Mesendoderm (in vitro differentiated cells): ENCODE measurements around the gene PSME3IP1.

Experiments
- DNase-seq: peaks from one replicate; pipeline ENCODE4 v3.0.0; 2013
- H2AK5ac ChIP-seq: 2 replicates; pipeline ENCODE4 v1.6.1; 2013; ENCODE audit warnings: low read length, inconsistent platforms
- H2BK120ac ChIP-seq: 2 replicates; pipeline ENCODE4 v1.6.1; 2013; ENCODE audit warnings: low read depth, mild to moderate bottlenecking, low read length, moderate library complexity, mixed read lengths
- H2BK15ac ChIP-seq: replicated peaks from 2 replicates; pipeline ENCODE4 v1.6.1; 2013; ENCODE audit warnings: low read depth, mild to moderate bottlenecking, moderate library complexity
- H2BK5ac ChIP-seq: 2 replicates; pipeline ENCODE4 v1.6.1; 2013; ENCODE audit warnings: low read length, inconsistent platforms
- H3K18ac ChIP-seq: 2 replicates; pipeline ENCODE4 v1.6.1; 2013; ENCODE audit warnings: mild to moderate bottlenecking, low read length, mixed read lengths
- H3K23ac ChIP-seq: one replicate; pipeline ENCODE4 v1.6.1; 2013; ENCODE audit warnings: low read length
- H3K27ac ChIP-seq: 2 replicates; pipeline ENCODE4 v1.5.1; 2013; ENCODE audit warnings: low read depth, mild to moderate bottlenecking, inconsistent platforms, low read length, moderate library complexity
- H3K27me3 ChIP-seq: 2 replicates; pipeline ENCODE4 v1.6.1; 2013; ENCODE audit warnings: low read length, control low read depth, mild to moderate bottlenecking, inconsistent platforms; ENCODE audit not compliant: insufficient read depth, poor library complexity
- H3K36me3 ChIP-seq: 2 replicates; pipeline ENCODE4 v1.6.1; 2013; ENCODE audit warnings: low read length, inconsistent platforms; ENCODE audit not compliant: control insufficient read depth, insufficient read depth
- H3K4ac ChIP-seq: one replicate; pipeline ENCODE4 v1.6.1; 2013; ENCODE audit warnings: low read depth, mild to moderate bottlenecking, low read length, moderate library complexity
- H3K4me1 ChIP-seq: 2 replicates; pipeline ENCODE4 v1.6.1; 2013; ENCODE audit warnings: low read depth, low read length, inconsistent platforms; ENCODE audit not compliant: control insufficient read depth
- H3K4me2 ChIP-seq: 2 replicates; pipeline ENCODE4 v1.6.1; 2013; ENCODE audit warnings: low read length
- H3K4me3 ChIP-seq: 2 replicates; pipeline ENCODE4 v1.5.1; 2013; ENCODE audit warnings: mild to moderate bottlenecking, low read length
- H3K56ac ChIP-seq: one replicate; pipeline ENCODE4 v1.6.1; 2013; ENCODE audit warnings: low read length
- H3K79me1 ChIP-seq: 2 replicates; pipeline ENCODE4 v1.6.1; 2013; ENCODE audit warnings: low read length, inconsistent platforms
- H3K79me2 ChIP-seq: 2 replicates; pipeline ENCODE4 v1.6.1; 2013; ENCODE audit warnings: mild to moderate bottlenecking, low read length; ENCODE audit not compliant: control insufficient read depth, insufficient read depth
- H3K9ac ChIP-seq: 2 replicates; pipeline ENCODE4 v1.6.1; 2013; ENCODE audit warnings: low read length, inconsistent platforms
- H4K5ac ChIP-seq: one replicate; pipeline ENCODE4 v1.6.1; 2013; ENCODE audit warnings: low read length
- H4K8ac ChIP-seq: one replicate; pipeline ENCODE4 v1.6.1; 2013; ENCODE audit warnings: low read depth, mild to moderate bottlenecking, control low read depth, low read length, moderate library complexity
- WGBS: extraction: QIAGEN DNeasy Blood & Tissue Kit; methylation state at CpG from one replicate; pipeline ENCODE4 v1.1.7; 2013; ENCODE audit warnings: low lambda C conversion rate, missing lambda C conversion rate; ENCODE audit not compliant: insufficient coverage; ENCODE audit errors: extremely low coverage; 5-methylcytosine and 5-hydroxymethylcytosine counted together

Gene PSME3IP1

GRCh38 chr16:57137043-57137442, 48.8 kb downstream of the PSME3IP1 start:
- no peak overlapping the region for H4K5ac ChIP-seq
- H3K4me3 ChIP-seq: no peak overlapping the region
- H2BK15ac ChIP-seq: no peak overlapping the region
- H3K36me3 ChIP-seq: no peaks in the 10 kb centered on the region
- no CpG with 5 or more reads among the region's 14 CpGs for WGBS
- H3K18ac ChIP-seq: no peak overlapping the region
- H3K9ac ChIP-seq: no peak overlapping the region
- no peak overlapping the region for H2BK5ac ChIP-seq
- no peak overlapping the region for H3K4me2 ChIP-seq
- no peak overlapping the region for H2BK120ac ChIP-seq
- no peaks in the 10 kb centered on the region for H3K79me1 ChIP-seq
- no peak overlapping the region for H3K23ac ChIP-seq
- no peak overlapping the region for H3K27ac ChIP-seq
- no peak overlapping the region for H3K56ac ChIP-seq
- no peaks in the 10 kb centered on the region for H3K4me1 ChIP-seq
- no peak for DNase-seq
- no peaks in the 10 kb centered on the region for H3K27me3 ChIP-seq
- H3K79me2 ChIP-seq: no peaks in the 10 kb centered on the region
- no peak overlapping the region for H3K4ac ChIP-seq
- no peak overlapping the region for H4K8ac ChIP-seq
- no peak overlapping the region for H2AK5ac ChIP-seq

GRCh38 chr16:57134982-57135381, 50.9 kb downstream of the PSME3IP1 start:
- WGBS: no CpG with 5 or more reads among the region's 2 CpGs
- H3K56ac ChIP-seq: no peak overlapping the region
- DNase-seq: no peak
- H4K5ac ChIP-seq: no peak overlapping the region
- no peak overlapping the region for H2BK120ac ChIP-seq
- no peaks in the 10 kb centered on the region for H3K27me3 ChIP-seq
- no peak overlapping the region for H3K4me3 ChIP-seq
- no peaks in the 10 kb centered on the region for H3K36me3 ChIP-seq
- no peaks in the 10 kb centered on the region for H3K79me1 ChIP-seq
- no peak overlapping the region for H3K4me2 ChIP-seq
- H3K18ac ChIP-seq: no peak overlapping the region
- no peak overlapping the region for H3K27ac ChIP-seq
- H3K23ac ChIP-seq: no peak overlapping the region
- H3K9ac ChIP-seq: no peak overlapping the region
- no peaks in the 10 kb centered on the region for H3K79me2 ChIP-seq
- no peak overlapping the region for H3K4ac ChIP-seq
- H2BK5ac ChIP-seq: no peak overlapping the region
- no peak overlapping the region for H4K8ac ChIP-seq
- no peak overlapping the region for H2BK15ac ChIP-seq
- H2AK5ac ChIP-seq: no peak overlapping the region
- H3K4me1 ChIP-seq: no peaks in the 10 kb centered on the region

DNA sequence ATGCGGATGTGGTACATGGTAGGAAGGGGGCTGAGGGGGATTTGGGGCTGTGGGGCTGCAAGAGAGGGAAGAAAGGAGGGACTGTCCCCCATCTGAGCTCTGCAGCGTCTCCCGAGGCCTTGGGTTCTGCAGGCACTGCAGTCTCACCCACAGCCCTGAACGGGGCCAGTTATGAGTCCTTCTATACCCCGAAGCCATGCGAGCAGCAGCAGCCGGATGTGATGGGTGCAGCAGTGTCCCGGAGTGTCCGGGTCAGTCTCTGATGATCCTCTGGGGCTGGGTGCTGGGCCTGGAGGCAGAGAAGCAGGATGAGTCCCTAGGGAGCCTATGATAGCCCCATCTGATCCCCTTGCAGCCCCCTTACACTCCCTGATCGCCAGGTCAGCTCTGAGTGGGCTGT, 52.0 kb downstream of the PSME3IP1 start:
- H2BK120ac ChIP-seq: no peak overlapping the region
- H3K9ac ChIP-seq: no peak overlapping the region
- H3K56ac ChIP-seq: no peak overlapping the region
- no peak overlapping the region for H2BK5ac ChIP-seq
- no peak for DNase-seq
- H2AK5ac ChIP-seq: no peak overlapping the region
- H3K4me3 ChIP-seq: no peak overlapping the region
- H3K27me3 ChIP-seq: no peaks in the 10 kb centered on the region
- H4K5ac ChIP-seq: no peak overlapping the region
- no peak overlapping the region for H3K23ac ChIP-seq
- H3K27ac ChIP-seq: no peak overlapping the region
- no peaks in the 10 kb centered on the region for H3K79me1 ChIP-seq
- no peak overlapping the region for H4K8ac ChIP-seq
- no CpG with 5 or more reads among the region's 10 CpGs for WGBS
- H3K4me1 ChIP-seq: no peaks in the 10 kb centered on the region
- H3K79me2 ChIP-seq: no peaks in the 10 kb centered on the region
- no peak overlapping the region for H3K4ac ChIP-seq
- H2BK15ac ChIP-seq: no peak overlapping the region
- no peak overlapping the region for H3K18ac ChIP-seq
- no peak overlapping the region for H3K4me2 ChIP-seq
- no peaks in the 10 kb centered on the region for H3K36me3 ChIP-seq

DNA sequence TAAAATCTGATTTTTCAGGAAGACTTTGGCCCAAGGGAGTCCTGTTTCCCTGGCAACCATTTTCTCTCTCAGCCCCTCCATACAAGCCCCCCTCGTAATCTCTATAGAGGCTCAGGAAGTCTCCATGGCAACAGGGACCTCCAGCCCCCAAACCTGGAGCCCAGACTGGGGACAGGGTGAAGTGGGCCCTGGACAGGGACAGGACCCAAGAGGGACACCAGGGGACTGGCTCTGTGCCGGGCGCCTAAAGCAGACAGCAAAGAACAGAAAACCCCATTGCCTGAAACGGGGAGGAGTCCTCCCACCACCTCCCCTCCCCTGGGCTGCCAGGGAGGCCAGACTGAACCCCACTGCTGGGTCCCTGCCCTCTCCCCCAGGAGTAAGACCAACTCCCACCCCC, 52.8 kb downstream of the PSME3IP1 start:
- H3K4me2 ChIP-seq: no peak overlapping the region
- H4K8ac ChIP-seq: no peak overlapping the region
- H2AK5ac ChIP-seq: no peak overlapping the region
- H3K79me2 ChIP-seq: no peaks in the 10 kb centered on the region
- no peak overlapping the region for H3K23ac ChIP-seq
- no peak overlapping the region for H3K4ac ChIP-seq
- no peak overlapping the region for H3K4me3 ChIP-seq
- no peak overlapping the region for H2BK15ac ChIP-seq
- no peaks in the 10 kb centered on the region for H3K79me1 ChIP-seq
- no peak overlapping the region for H4K5ac ChIP-seq
- H3K9ac ChIP-seq: no peak overlapping the region
- no peaks in the 10 kb centered on the region for H3K36me3 ChIP-seq
- no peak overlapping the region for H3K56ac ChIP-seq
- H2BK120ac ChIP-seq: no peak overlapping the region
- DNase-seq: no peak
- no peak overlapping the region for H2BK5ac ChIP-seq
- no peaks in the 10 kb centered on the region for H3K4me1 ChIP-seq
- WGBS: no CpG with 5 or more reads among the region's 4 CpGs
- H3K27me3 ChIP-seq: no peaks in the 10 kb centered on the region
- no peak overlapping the region for H3K27ac ChIP-seq
- H3K18ac ChIP-seq: no peak overlapping the region

DNA sequence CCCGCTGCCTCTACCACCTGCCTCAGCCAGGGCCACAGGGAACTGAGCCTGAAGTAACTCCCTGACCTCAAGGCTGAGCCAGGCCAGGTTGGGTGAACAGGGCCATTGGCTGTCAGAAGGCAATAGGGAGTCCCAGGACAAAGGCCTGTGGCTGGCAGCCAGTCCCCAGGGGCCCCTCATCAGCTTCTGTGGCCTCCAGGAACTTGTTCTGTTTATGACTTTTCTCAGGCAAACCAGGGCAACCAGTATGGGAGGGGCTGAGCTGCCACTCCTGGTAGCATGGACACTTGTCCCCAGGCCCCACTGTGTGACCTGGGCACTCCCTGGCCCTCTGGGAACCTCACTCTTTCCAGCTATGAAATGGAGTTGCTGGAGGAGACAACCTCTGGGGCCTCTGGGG, 53.4 kb downstream of the PSME3IP1 start:
- H3K9ac ChIP-seq: no peak overlapping the region
- H2BK120ac ChIP-seq: no peak overlapping the region
- no peak overlapping the region for H2BK5ac ChIP-seq
- no peaks in the 10 kb centered on the region for H3K79me2 ChIP-seq
- no peak overlapping the region for H3K4ac ChIP-seq
- no peak overlapping the region for H4K8ac ChIP-seq
- no peak overlapping the region for H3K27ac ChIP-seq
- H3K36me3 ChIP-seq: no peaks in the 10 kb centered on the region
- no peak for DNase-seq
- H3K18ac ChIP-seq: no peak overlapping the region
- no peak overlapping the region for H3K23ac ChIP-seq
- H3K27me3 ChIP-seq: no peaks in the 10 kb centered on the region
- H4K5ac ChIP-seq: no peak overlapping the region
- H3K79me1 ChIP-seq: no peaks in the 10 kb centered on the region
- H2AK5ac ChIP-seq: no peak overlapping the region
- no peak overlapping the region for H3K56ac ChIP-seq
- no peak overlapping the region for H2BK15ac ChIP-seq
- no peak overlapping the region for H3K4me3 ChIP-seq
- WGBS: no CpG with 5 or more reads among the region's 1 CpG
- H3K4me1 ChIP-seq: no peaks in the 10 kb centered on the region
- H3K4me2 ChIP-seq: no peak overlapping the region

- Histone ChIP-seq H3K4ac (no peak overlapping the region), H4K5ac (no peak overlapping the region), H3K27ac (no peak overlapping the region), H3K9ac (no peak overlapping the region), H3K56ac (no peak overlapping the region), H2BK5ac (no peak overlapping the region), H3K79me2 (no peaks in the 10 kb centered on the region), H3K27me3 (no peaks in the 10 kb centered on the region), H3K4me2 (no peak overlapping the region), H3K79me1 (no peaks in the 10 kb centered on the region), H2BK15ac (no peak overlapping the region), H3K4me3 (no peak overlapping the region), H3K18ac (no peak overlapping the region), H4K8ac (no peak overlapping the region), H3K36me3 (no peaks in the 10 kb centered on the region), H3K4me1 (no peaks in the 10 kb centered on the region), H2AK5ac (no peak overlapping the region), H2BK120ac (no peak overlapping the region), H3K23ac (no peak overlapping the region)
- no CpG with 5 or more reads among the region's 17 CpGs for WGBS
- DNase-seq: no peak
Observed at GRCh38 chr16:57131351-57131970, 54.4 kb downstream of the PSME3IP1 start.
